ENCODE measurements around the gene ZG16. TPM values are rescaled to one million over a fixed set of nuclear protein-coding genes. Genes with fewer than 3 reads are reported as not detected.

The ZG16 gene
- total and polyA plus RNA-seq, 12 donors, result 0.01 TPM; not detected in 11

GRCh38 chr16:29789775-29790182 lies 11.7 kb downstream of the ZG16 start:
- no peaks in the 10 kb centered on the region for H3K27me3 ChIP-seq
- peak overlapping the region; percentile 51 to 98 (median 79) for H3K4me3 ChIP-seq
- ATAC-seq, result peak in 3 of 8 donors; percentile 10 to 23 (median 15)
- DNase-seq, result no peak
- no peaks in the 10 kb centered on the region for H3K36me3 ChIP-seq
- H3K4me1 ChIP-seq, result peaks cover 10 to 37% (median 27%) of the 10 kb centered on the region in 9 donors
- H3K9me3 ChIP-seq, result no peaks in the 10 kb centered on the region
- peak overlapping the region; percentile 55 to 97 (median 90) for H3K27ac ChIP-seq
- intact Hi-C loops (cut with DNase I), result loop anchor here in 3 of 10 donors (1.0 to 10.0 kb wide), 4 partner anchors 15 to 65 kb away; partner anchors contain the start of gene PAGR1 (in 1 of the 3)
- no peak for TF ChIP-seq CTCF (IDR thresholded peaks at IDR 0.05)
- 61 to 63% methylated on average over 20 of the region's 20 CpGs for WGBS, 2 donors

GRCh38 chr16:29790183-29790948 lies 12.3 kb downstream of the ZG16 start, which contains the start of gene KIF22:
TSS of gene KIF22 (plus strand) at chr16:29790751. CDS start at chr16:29790760, 9 bp downstream.
- no peaks in the 10 kb centered on the region for H3K9me3 ChIP-seq
- peak; percentile 99 to 100 (median 99) for ATAC-seq

GRCh38 chr16:29790949-29791844 lies 13.1 kb downstream of the ZG16 start:
- peak in 2 of 8 donors; percentile 2 to 9 for ATAC-seq
- H3K36me3 ChIP-seq, result no peaks in the 10 kb centered on the region
- intact Hi-C loops (cut with DNase I), result loop anchor here in 3 of 10 donors (1.0 to 2.0 kb wide), 3 partner anchors 14 to 25 kb away; partner anchors contain the start of gene PAGR1 (in 1 of the 3)
- peaks cover 10 to 28% (median 20%) of the 10 kb centered on the region in 9 donors for H3K4me1 ChIP-seq
- peak overlapping the region; percentile 56 to 98 (median 83) for H3K4me3 ChIP-seq
- no peaks in the 10 kb centered on the region for H3K9me3 ChIP-seq
- TF ChIP-seq CTCF (IDR thresholded peaks at IDR 0.05), result no peak
- no peak for DNase-seq
- no peaks in the 10 kb centered on the region for H3K27me3 ChIP-seq
- peak overlapping the region in 7 of 10 donors; percentile 84 to 97 (median 94) for H3K27ac ChIP-seq
- WGBS, 2 donors, result 1 to 2% methylated on average over 31 of the region's 31 CpGs

More at GRCh38 chr16:29790183-29790948, 12.3 kb downstream of the ZG16 start, which contains the start of gene KIF22:
- Histone ChIP-seq H3K27ac (peak within 1 kb of the TSS; percentile 55 to 97 (median 90)), H3K4me3 (peak within 1 kb of the TSS; percentile 56 to 98 (median 83)), H3K27me3 (no peaks in the 10 kb centered on the region), H3K36me3 (no peaks in the 10 kb centered on the region), H3K4me1 (peaks cover 10 to 31% (median 24%) of the 10 kb centered on the region in 9 donors)
- WGBS, 2 donors, result 0% methylated on average over 67 of the region's 67 CpGs
- intact Hi-C loops (cut with DNase I), result loop anchor here in 3 of 10 donors (1.0 to 2.0 kb wide), 3 partner anchors 14 to 26 kb away; partner anchors contain the start of gene PAGR1 (in 1 of the 3)
- peak; percentile 99 to 100 for DNase-seq
- peak; percentile 40 to 89 (median 77) for TF ChIP-seq CTCF (IDR thresholded peaks at IDR 0.05)
